Peyer's patch (tissue), 4 donors: ENCODE data around the gene FNDC3B. TPM values are rescaled to one million over a fixed set of nuclear protein-coding genes. Genes with fewer than 3 reads are reported as not detected.
A peak's percentile ranks its signal among the peaks of the same experiment; 100 is the strongest.

Source experiments
- DNase-seq, 3 donors: peaks; one replicate each; pipeline ENCODE4 v3.0.0-alpha.2; 2017 to 2019
- H3K27ac ChIP-seq, 4 donors: fragments of 200-600 bp; sonication (generic); one replicate each; pipeline ENCODE4 v1.5.1; 2016 to 2019
- H3K27me3 ChIP-seq, 2 donors: fragments of 200-600 bp; sonication (generic); one replicate each; pipeline ENCODE4 v1.5.1; 2019
- H3K36me3 ChIP-seq, 3 donors: fragments of 200-600 bp; sonication (generic); one replicate each; pipeline ENCODE4 v1.5.1; 2016 to 2019
- H3K4me1 ChIP-seq, 4 donors: fragments of 200-600 bp; sonication (generic); one replicate each; pipeline ENCODE4 v1.5.1; 2016 to 2019
- H3K4me3 ChIP-seq, 4 donors: fragments of 200-600 bp; sonication (generic); 1 replicate in 3 of 4; 2 replicates in 1 of 4; pipeline ENCODE4 v1.5.1; 2016 to 2019; ENCODE audit warnings: mild to moderate bottlenecking in 1 of 4
- H3K9me3 ChIP-seq, 4 donors: fragments of 200-600 bp; sonication (generic); one replicate each; pipeline ENCODE4 v1.5.1; 2016 to 2019; ENCODE audit warnings: mild to moderate bottlenecking in 1 of 4
- POLR2A ChIP-seq, 2 donors: fragments of 450-650 bp; IDR thresholded peaks; one replicate each; pipeline ENCODE4 v1.5.1; 2017; ENCODE audit warnings: antibody characterized with exemption in 2 of 2, mild to moderate bottlenecking in 2 of 2, moderate library complexity in 2 of 2
- total RNA-seq, 4 donors: library from RNA; depleted of rRNA; stranded (reverse); fragments of >200 nt; gene quantifications; one replicate each; pipeline ENCODE4 v1.1.0, GENCODE V29; 2016
- TF ChIP-seq, protein P1 (sequence below), 6 experiments: fragments of 450-650 bp in 4 of 6; fragments of 200-600 bp in 2 of 6; sonication (generic) in 1 of 6; IDR thresholded peaks; one replicate each; pipeline ENCODE4 v1.5.1; 2017 to 2019; ENCODE audit warnings: antibody characterized with exemption in 6 of 6, mild to moderate bottlenecking in 3 of 6, moderate library complexity in 1 of 6

Gene FNDC3B
- total RNA-seq, 4 donors from 2014 or later, result 28.7 to 74.3 (median 54.6) TPM

GRCh38 chr3:172070269-172070668 is 30.9 kb downstream of the FNDC3B start:
- Histone ChIP-seq H3K27me3 (no peaks in the 10 kb centered on the region), H3K27ac (peak overlapping the region in 1 of 4 donors; percentile 5)
- no peak for DNase-seq

GRCh38 chr3:172070802-172071201 is 31.4 kb downstream of the FNDC3B start:
- DNase-seq, result no peak
- H3K9me3 ChIP-seq, result no peaks in the 10 kb centered on the region
- TF ChIP-seq POLR2A (IDR thresholded peaks at IDR 0.05), result no peak
- TF ChIP-seq, protein P1, sequence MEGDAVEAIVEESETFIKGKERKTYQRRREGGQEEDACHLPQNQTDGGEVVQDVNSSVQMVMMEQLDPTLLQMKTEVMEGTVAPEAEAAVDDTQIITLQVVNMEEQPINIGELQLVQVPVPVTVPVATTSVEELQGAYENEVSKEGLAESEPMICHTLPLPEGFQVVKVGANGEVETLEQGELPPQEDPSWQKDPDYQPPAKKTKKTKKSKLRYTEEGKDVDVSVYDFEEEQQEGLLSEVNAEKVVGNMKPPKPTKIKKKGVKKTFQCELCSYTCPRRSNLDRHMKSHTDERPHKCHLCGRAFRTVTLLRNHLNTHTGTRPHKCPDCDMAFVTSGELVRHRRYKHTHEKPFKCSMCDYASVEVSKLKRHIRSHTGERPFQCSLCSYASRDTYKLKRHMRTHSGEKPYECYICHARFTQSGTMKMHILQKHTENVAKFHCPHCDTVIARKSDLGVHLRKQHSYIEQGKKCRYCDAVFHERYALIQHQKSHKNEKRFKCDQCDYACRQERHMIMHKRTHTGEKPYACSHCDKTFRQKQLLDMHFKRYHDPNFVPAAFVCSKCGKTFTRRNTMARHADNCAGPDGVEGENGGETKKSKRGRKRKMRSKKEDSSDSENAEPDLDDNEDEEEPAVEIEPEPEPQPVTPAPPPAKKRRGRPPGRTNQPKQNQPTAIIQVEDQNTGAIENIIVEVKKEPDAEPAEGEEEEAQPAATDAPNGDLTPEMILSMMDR (IDR thresholded peaks at IDR 0.05), result no peak
- H3K4me3 ChIP-seq, result no peak overlapping the region
- no peaks in the 10 kb centered on the region for H3K36me3 ChIP-seq
- H3K4me1 ChIP-seq, result peaks cover 0 to 49% (median 2%) of the 10 kb centered on the region in 4 donors
- H3K27ac ChIP-seq, result no peak overlapping the region
- H3K27me3 ChIP-seq, result no peaks in the 10 kb centered on the region

More at GRCh38 chr3:172070269-172070668, 30.9 kb downstream of the FNDC3B start:
- Histone ChIP-seq H3K9me3 (no peaks in the 10 kb centered on the region), H3K36me3 (no peaks in the 10 kb centered on the region), H3K4me1 (peaks cover 0 to 55% (median 2%) of the 10 kb centered on the region in 4 donors), H3K4me3 (peak overlapping the region in 1 of 4 donors; percentile 4)
- TF ChIP-seq POLR2A (IDR thresholded peaks at IDR 0.05), result no peak
- TF ChIP-seq, protein P1 (IDR thresholded peaks at IDR 0.05), result no peak

DNA sequence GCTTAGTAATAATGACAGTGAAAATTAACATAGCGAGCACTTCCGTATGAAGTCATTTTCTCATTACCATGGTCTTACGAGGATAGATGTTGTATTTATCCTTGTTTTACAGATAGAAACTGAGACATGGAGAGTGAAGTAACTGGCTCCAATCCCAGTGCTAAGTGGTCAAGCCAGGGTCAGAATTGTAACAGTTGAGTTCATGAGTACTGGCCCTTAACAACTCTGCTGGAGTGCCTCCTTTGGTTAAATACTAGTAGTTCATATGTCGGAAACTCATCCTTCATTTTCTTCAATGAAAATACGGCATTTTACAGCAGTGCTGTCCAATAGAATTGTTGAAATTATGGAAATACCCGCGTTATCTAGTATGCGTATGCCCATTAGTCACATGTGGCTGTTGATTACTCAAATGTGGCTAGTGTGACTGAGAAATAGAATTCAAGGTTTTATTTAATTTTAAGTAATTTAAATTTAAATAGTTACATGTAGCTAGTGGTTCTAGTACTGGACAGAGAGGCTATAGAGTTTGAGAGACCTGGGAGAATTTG is 32.5 kb downstream of the FNDC3B start:
- H3K27ac ChIP-seq, result no peak overlapping the region
- TF ChIP-seq POLR2A (IDR thresholded peaks at IDR 0.05), result no peak
- TF ChIP-seq, protein P1 (IDR thresholded peaks at IDR 0.05), result no peak
- peaks cover 0 to 39% (median 2%) of the 10 kb centered on the region in 4 donors for H3K4me1 ChIP-seq

DNA sequence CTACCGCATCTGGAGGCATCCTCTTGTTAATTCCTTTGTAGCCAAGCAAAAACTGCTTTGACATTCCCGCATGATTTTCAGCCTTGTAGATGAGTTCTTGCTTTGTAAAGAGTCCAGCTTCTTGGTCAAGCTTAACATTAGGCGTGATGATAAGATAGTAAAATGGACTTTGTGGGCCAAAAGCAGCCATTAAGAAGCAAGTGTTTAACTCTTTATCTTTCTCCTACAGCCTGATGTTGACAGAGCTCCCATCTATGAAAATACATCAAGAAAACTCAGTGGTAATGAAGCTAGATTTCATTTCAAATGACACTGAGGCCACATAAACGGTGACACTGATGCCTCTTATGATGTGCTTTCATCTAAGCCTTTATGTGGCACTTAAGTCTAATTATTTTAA is 33.2 kb downstream of the FNDC3B start:
- no peak overlapping the region for H3K4me3 ChIP-seq
- no peak overlapping the region for H3K27ac ChIP-seq
- TF ChIP-seq POLR2A (IDR thresholded peaks at IDR 0.05), result no peak
- TF ChIP-seq, protein P1 (IDR thresholded peaks at IDR 0.05), result no peak
- H3K4me1 ChIP-seq, result peaks cover 0 to 32% (median 2%) of the 10 kb centered on the region in 4 donors
- H3K27me3 ChIP-seq, result no peaks in the 10 kb centered on the region
- H3K36me3 ChIP-seq, result no peaks in the 10 kb centered on the region
- H3K9me3 ChIP-seq, result no peaks in the 10 kb centered on the region
- no peak for DNase-seq

More for the DNA sequence above, 32.5 kb downstream of the FNDC3B start:
- H3K4me3 ChIP-seq, result no peak overlapping the region
- no peaks in the 10 kb centered on the region for H3K9me3 ChIP-seq
- H3K36me3 ChIP-seq, result no peaks in the 10 kb centered on the region
- no peaks in the 10 kb centered on the region for H3K27me3 ChIP-seq
- no peak for DNase-seq

DNA sequence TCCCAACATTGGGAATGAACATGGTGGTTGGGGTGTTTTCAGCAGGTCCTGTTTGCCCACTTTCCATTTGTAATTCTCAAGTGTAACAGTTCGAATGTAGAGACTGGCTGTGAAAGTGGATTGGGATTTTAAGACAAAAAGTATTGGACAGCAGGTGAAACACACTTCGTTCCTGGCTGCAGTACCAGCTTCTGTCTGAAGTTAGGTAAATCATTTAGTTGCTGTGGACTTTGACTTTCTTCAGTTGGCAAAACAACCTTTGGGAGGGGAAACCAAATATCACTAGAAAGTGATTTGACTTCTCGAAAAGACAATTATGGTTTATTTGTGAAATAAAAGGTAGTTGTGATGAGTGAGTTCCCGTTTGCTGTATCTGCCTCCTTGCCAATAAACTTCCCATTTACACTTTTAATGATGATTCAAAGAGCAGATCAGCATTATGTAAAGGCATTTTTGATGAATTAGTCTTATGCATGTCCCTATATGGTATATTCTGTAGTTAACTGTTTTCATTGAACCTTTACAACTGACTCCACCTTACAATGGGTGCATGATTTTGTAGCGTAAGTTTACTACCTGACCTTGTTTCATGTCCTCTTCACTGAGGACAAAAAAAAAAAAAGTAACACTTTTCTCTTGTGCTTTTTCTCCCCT is 34.0 kb downstream of the FNDC3B start:
- Histone ChIP-seq H3K36me3 (no peaks in the 10 kb centered on the region), H3K4me1 (peaks cover 0 to 23% (median 2%) of the 10 kb centered on the region in 4 donors)
- no peak for DNase-seq

More for the DNA sequence above, 34.0 kb downstream of the FNDC3B start:
- H3K4me3 ChIP-seq, result no peak overlapping the region
- H3K9me3 ChIP-seq, result no peaks in the 10 kb centered on the region
- H3K27me3 ChIP-seq, result no peaks in the 10 kb centered on the region
- TF ChIP-seq, protein P1 (IDR thresholded peaks at IDR 0.05), result peak in 3 of 6 experiments; percentile 16 to 36 (median 32)
- TF ChIP-seq POLR2A (IDR thresholded peaks at IDR 0.05), result no peak
- H3K27ac ChIP-seq, result peak overlapping the region in 1 of 4 donors; percentile 12
